Keratinocyte (primary cell): ENCODE data around the gene GATAD2B.

Experiments used
- EZH2 ChIP-seq: IDR thresholded peaks from one replicate; pipeline ENCODE4 v1.6.1; 2012; ENCODE audit warnings: inconsistent platforms, mild to moderate bottlenecking, low read length, moderate library complexity
- TF ChIP-seq, protein P1 (sequence below), 3 experiments: IDR thresholded peaks in 1 of 3; conservative IDR thresholded peaks in 1 of 3; optimal IDR thresholded peaks in 1 of 3; 2 replicates in 2 of 3; 3 replicates in 1 of 3; pipeline versions ENCODE3 to v1.5.1; 2011; ENCODE audit warnings: low read length in 3 of 3, mild to moderate bottlenecking in 3 of 3, moderate library complexity in 2 of 3, control low read depth in 1 of 3, inconsistent platforms in 1 of 3; ENCODE audit not compliant: insufficient read depth in 2 of 3; ENCODE audit errors: extremely low read depth in 1 of 3

- TF ChIP-seq, protein P1, sequence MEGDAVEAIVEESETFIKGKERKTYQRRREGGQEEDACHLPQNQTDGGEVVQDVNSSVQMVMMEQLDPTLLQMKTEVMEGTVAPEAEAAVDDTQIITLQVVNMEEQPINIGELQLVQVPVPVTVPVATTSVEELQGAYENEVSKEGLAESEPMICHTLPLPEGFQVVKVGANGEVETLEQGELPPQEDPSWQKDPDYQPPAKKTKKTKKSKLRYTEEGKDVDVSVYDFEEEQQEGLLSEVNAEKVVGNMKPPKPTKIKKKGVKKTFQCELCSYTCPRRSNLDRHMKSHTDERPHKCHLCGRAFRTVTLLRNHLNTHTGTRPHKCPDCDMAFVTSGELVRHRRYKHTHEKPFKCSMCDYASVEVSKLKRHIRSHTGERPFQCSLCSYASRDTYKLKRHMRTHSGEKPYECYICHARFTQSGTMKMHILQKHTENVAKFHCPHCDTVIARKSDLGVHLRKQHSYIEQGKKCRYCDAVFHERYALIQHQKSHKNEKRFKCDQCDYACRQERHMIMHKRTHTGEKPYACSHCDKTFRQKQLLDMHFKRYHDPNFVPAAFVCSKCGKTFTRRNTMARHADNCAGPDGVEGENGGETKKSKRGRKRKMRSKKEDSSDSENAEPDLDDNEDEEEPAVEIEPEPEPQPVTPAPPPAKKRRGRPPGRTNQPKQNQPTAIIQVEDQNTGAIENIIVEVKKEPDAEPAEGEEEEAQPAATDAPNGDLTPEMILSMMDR (optimal IDR thresholded peaks at IDR 0.05 in 1 of 3, IDR thresholded peaks at IDR 0.05 in 1 of 3, conservative IDR thresholded peaks at IDR 0.05 in 1 of 3; ENCODE audit: extremely low read depth in 1 of 3, insufficient read depth in 2 of 3, low read length in 3 of 3): no peak
- no peak for TF ChIP-seq EZH2
Measured at GRCh38 chr1:153760440-153760839, 162.3 kb downstream of the GATAD2B start.
